Measurements from ENCODE around the gene H2BK1. TPM values are rescaled to one million over a fixed set of nuclear protein-coding genes. Genes with fewer than 3 reads are reported as not detected.

H2BK1 gene
- total RNA-seq, 1 experiment from 2014 or later: not detected

DNA sequence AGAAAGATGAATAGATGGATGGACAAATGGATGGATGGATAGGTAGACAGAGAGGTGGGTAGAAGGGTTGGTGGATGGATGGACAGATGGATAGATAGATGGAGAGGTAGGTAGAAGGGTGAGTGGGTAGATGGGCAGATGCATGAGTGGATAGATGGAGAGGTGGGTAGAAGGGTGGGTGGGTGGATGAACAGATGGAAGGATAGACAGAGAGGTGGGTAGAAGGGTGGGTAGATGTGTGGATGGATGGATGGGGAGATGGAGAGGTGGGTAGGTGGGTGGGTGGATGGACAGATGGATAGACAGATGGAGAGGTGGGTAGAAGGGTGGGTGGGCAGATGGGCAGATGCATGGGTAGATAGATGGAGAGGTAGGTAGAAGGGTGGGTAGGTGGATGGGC lies 12.4 kb downstream of the H2BK1 start:
- POLR2A ChIA-PET: no interaction called here
- BruUV-seq (replicated peaks): no TSS peak
- no peak for ATAC-seq

GRCh38 chr7:151195616-151196450 lies 14.5 kb downstream of the H2BK1 start:
- H3K9me3 ChIP-seq (ENCODE audit: control insufficient read depth, insufficient read depth, low read depth, low read length): no peaks in the 10 kb centered on the region
- intact Hi-C loops (cut with micrococcal nuclease; ENCODE audit: unreplicated experiment): no loop called here
- no peak for DNase-seq (ENCODE audit: low read depth, low spot score)
- TF ChIP-seq POLR2AphosphoS5 (IDR thresholded peaks at IDR 0.05; ENCODE audit: low read depth, low read length) (no peak), CTCF (IDR thresholded peaks at IDR 0.05) (no peak), SIN3A (IDR thresholded peaks at IDR 0.05; ENCODE audit: borderline replicate concordance, insufficient read depth, low read depth, low read length) (no peak), REST (IDR thresholded peaks at IDR 0.05; ENCODE audit: insufficient read depth in 1 of 2, low read depth in 2 of 2, low read length in 1 of 2) (no peak), TCF7L2 (IDR thresholded peaks at IDR 0.05; ENCODE audit: low read depth, low read length) (no peak)
- no TSS peak for BruUV-seq (replicated peaks)
- H3K27ac ChIP-seq (ENCODE audit: low read length): no peak overlapping the region
- no peak for ATAC-seq
- H3K36me3 ChIP-seq (ENCODE audit: control insufficient read depth, insufficient read depth, low read length): no peaks in the 10 kb centered on the region
- H3K27me3 ChIP-seq (ENCODE audit: control insufficient read depth, insufficient read depth, low read length): peaks cover 5% of the 10 kb centered on the region
- no peaks in the 10 kb centered on the region for H3K4me1 ChIP-seq (ENCODE audit: control insufficient read depth, insufficient read depth, low read length)
- POLR2A ChIA-PET: no interaction called here
- no peak overlapping the region for H3K4me3 ChIP-seq (ENCODE audit: low read depth in 2 of 2, low read length in 2 of 2)
- in situ Hi-C loops (cut with HindIII; ENCODE audit: low pct_unique_long_range_greater_than_20kb, low sequenced_read_pairs): no loop called here
- CTCF ChIA-PET: interaction anchor here (0.6 kb wide), 1 partner anchor 492 kb away, joined by 4 read pairs; no protein-coding TSS in a partner anchor

More for the DNA sequence above, 12.4 kb downstream of the H2BK1 start:
- Histone ChIP-seq H3K36me3 (ENCODE audit: control insufficient read depth, insufficient read depth, low read length) (no peaks in the 10 kb centered on the region), H3K4me1 (ENCODE audit: control insufficient read depth, insufficient read depth, low read length) (no peaks in the 10 kb centered on the region), H3K27ac (ENCODE audit: low read length) (no peak overlapping the region), H3K27me3 (ENCODE audit: control insufficient read depth, insufficient read depth, low read length) (peaks cover 7% of the 10 kb centered on the region), H3K4me3 (ENCODE audit: low read depth in 2 of 2, low read length in 2 of 2) (no peak overlapping the region), H3K9me3 (ENCODE audit: control insufficient read depth, insufficient read depth, low read depth, low read length) (no peaks in the 10 kb centered on the region)
- intact Hi-C loops (cut with micrococcal nuclease; ENCODE audit: unreplicated experiment): no loop called here
- CTCF ChIA-PET: interaction anchor here (0.6 kb wide), 1 partner anchor 22 kb away, joined by 6 read pairs; no protein-coding TSS in a partner anchor
- TF ChIP-seq TCF7L2 (IDR thresholded peaks at IDR 0.05; ENCODE audit: low read depth, low read length): no peak
- no peak for TF ChIP-seq SIN3A (IDR thresholded peaks at IDR 0.05; ENCODE audit: borderline replicate concordance, insufficient read depth, low read depth, low read length)
- no peak for TF ChIP-seq POLR2AphosphoS5 (IDR thresholded peaks at IDR 0.05; ENCODE audit: low read depth, low read length)
- TF ChIP-seq CTCF (IDR thresholded peaks at IDR 0.05): no peak
- no peak for TF ChIP-seq REST (IDR thresholded peaks at IDR 0.05; ENCODE audit: insufficient read depth in 1 of 2, low read depth in 2 of 2, low read length in 1 of 2)
- DNase-seq (ENCODE audit: low read depth, low spot score): no peak
- in situ Hi-C loops (cut with HindIII; ENCODE audit: low pct_unique_long_range_greater_than_20kb, low sequenced_read_pairs): no loop called here

All from Panc1 (cell line).